CD14-positive monocyte (primary cell): Measurements from ENCODE around the gene TNKS1BP1. TPM values are rescaled to one million over a fixed set of nuclear protein-coding genes. Genes with fewer than 3 reads are reported as not detected.

Source experiments
- DNase-seq, 3 donors: peaks; one replicate each; pipeline ENCODE4 v3.0.0-alpha.2; 2011 to 2022
- H2AFZ ChIP-seq: 2 replicates; pipeline ENCODE4 v1.6.0; 2012; ENCODE audit warnings: mild to moderate bottlenecking, low read depth, low read length, inconsistent platforms; ENCODE audit not compliant: insufficient read depth, poor library complexity, severe bottlenecking
- H3K27ac ChIP-seq, 2 donors: 1 replicate in 1 of 2; 2 replicates in 1 of 2; pipeline ENCODE4 v1.5.1; 2012 to 2013; ENCODE audit warnings: low read length in 2 of 2, control low read depth in 1 of 2, inconsistent platforms in 1 of 2, low read depth in 1 of 2, mild to moderate bottlenecking in 1 of 2
- H3K27me3 ChIP-seq, 2 donors: one replicate each; pipeline versions ENCODE4 v1.6.0 to v1.6.1; 2011 to 2013; ENCODE audit warnings: low read length in 2 of 2; ENCODE audit not compliant: control insufficient read depth in 2 of 2, insufficient read depth in 2 of 2
- H3K36me3 ChIP-seq, 2 donors: replicated peaks in 1 of 2; 1 replicate in 1 of 2; 2 replicates in 1 of 2; pipeline versions ENCODE4 v1.5.1 to v1.6.1; 2012 to 2013; ENCODE audit warnings: low read length in 2 of 2, control low read depth in 1 of 2, inconsistent platforms in 1 of 2, mild to moderate bottlenecking in 1 of 2; ENCODE audit not compliant: insufficient read depth in 2 of 2, control insufficient read depth in 1 of 2
- H3K4me1 ChIP-seq, 2 donors: 1 replicate in 1 of 2; 2 replicates in 1 of 2; pipeline versions ENCODE4 v1.5.1 to v1.6.1; 2012 to 2013; ENCODE audit warnings: low read length in 2 of 2, control low read depth in 1 of 2, inconsistent platforms in 1 of 2, mild to moderate bottlenecking in 1 of 2, moderate library complexity in 1 of 2; ENCODE audit not compliant: insufficient read depth in 2 of 2, control insufficient read depth in 1 of 2
- H3K4me2 ChIP-seq: replicated peaks from 2 replicates; pipeline ENCODE3; 2012; ENCODE audit warnings: low read length, moderate library complexity, mild to moderate bottlenecking; ENCODE audit not compliant: poor library complexity, severe bottlenecking; ENCODE audit errors: extremely low read depth
- H3K4me3 ChIP-seq, 3 experiments: fragments of 200-600 bp in 1 of 3; sonication (generic) in 1 of 3; replicated peaks in 1 of 3; 1 replicate in 2 of 3; 2 replicates in 1 of 3; pipeline ENCODE4 v1.5.1; 2011 to 2013; ENCODE audit warnings: low read length in 3 of 3, mild to moderate bottlenecking in 3 of 3, control low read depth in 2 of 3, low read depth in 2 of 3, inconsistent platforms in 1 of 3, moderate library complexity in 1 of 3
- H3K79me2 ChIP-seq: 2 replicates; pipeline ENCODE4 v1.6.0; 2012; ENCODE audit warnings: mild to moderate bottlenecking, control low read depth, inconsistent platforms, low read length, moderate library complexity; ENCODE audit not compliant: insufficient read depth
- H3K9ac ChIP-seq: 2 replicates; pipeline ENCODE4 v1.6.0; 2017; ENCODE audit warnings: low read length, mild to moderate bottlenecking; ENCODE audit not compliant: insufficient read depth, poor library complexity, severe bottlenecking
- H3K9me3 ChIP-seq, 2 donors: replicated peaks in 1 of 2; 1 replicate in 1 of 2; 2 replicates in 1 of 2; pipeline versions ENCODE4 v1.5.1 to v1.6.1; 2012 to 2013; ENCODE audit warnings: low read length in 2 of 2, control low read depth in 1 of 2; ENCODE audit not compliant: control insufficient read depth in 1 of 2, insufficient read depth in 1 of 2
- H4K20me1 ChIP-seq: 2 replicates; pipeline ENCODE4 v1.6.0; 2012; ENCODE audit warnings: mild to moderate bottlenecking, low read length, control low read depth, moderate library complexity; ENCODE audit not compliant: insufficient read depth
- H3K27ac Mint-ChIP-seq, 7 donors: one replicate each; pipeline ENCODE4 v1.8.0; 2020; ENCODE audit warnings: mild to moderate bottlenecking in 7 of 7, mixed read lengths in 7 of 7, moderate library complexity in 6 of 7, inconsistent platforms in 2 of 7
- H3K27me3 Mint-ChIP-seq, 3 donors: one replicate each; pipeline ENCODE4 v1.8.0; 2021 to 2022; ENCODE audit warnings: low read depth in 3 of 3, mild to moderate bottlenecking in 3 of 3, mixed read lengths in 3 of 3, moderate library complexity in 3 of 3, inconsistent platforms in 1 of 3
- H3K36me3 Mint-ChIP-seq, 2 donors: one replicate each; pipeline ENCODE4 v1.8.0; 2020; ENCODE audit warnings: mixed read lengths in 2 of 2, inconsistent platforms in 1 of 2, mild to moderate bottlenecking in 1 of 2
- H3K4me1 Mint-ChIP-seq: one replicate; pipeline ENCODE4 v1.8.0; 2020; ENCODE audit warnings: mild to moderate bottlenecking, mixed read lengths
- H3K4me3 Mint-ChIP-seq, 2 donors: one replicate each; pipeline ENCODE4 v1.8.0; 2020; ENCODE audit warnings: mild to moderate bottlenecking in 2 of 2, mixed read lengths in 2 of 2, moderate library complexity in 1 of 2
- H3K9me3 Mint-ChIP-seq, 7 donors: one replicate each; pipeline ENCODE4 v1.8.0; 2020 to 2022; ENCODE audit warnings: mixed read lengths in 7 of 7, mild to moderate bottlenecking in 6 of 7, moderate library complexity in 6 of 7, inconsistent platforms in 2 of 7
- CTCF ChIP-seq: fragments of 200-600 bp; IDR thresholded peaks from one replicate; pipeline ENCODE4 v1.8.0; 2022; ENCODE audit warnings: antibody characterized with exemption, mild to moderate bottlenecking
- WGBS: methylation state at CpG from one replicate; pipeline ENCODE4 v1.1.5; 2013; ENCODE audit warnings: missing lambda C conversion rate; ENCODE audit not compliant: insufficient coverage; 5-methylcytosine and 5-hydroxymethylcytosine counted together
- intact Hi-C, 2 donors: fragments of 100-400 bp; cut with micrococcal nuclease; formaldehyde crosslinking; loops; one replicate each; pipeline versions ENCODE4 v1.15.0 to v1.15.1; 2023
- polyA plus RNA-seq, 3 donors: library from polyadenylated mRNA; depleted of rRNA in 1 of 3; unstranded in 2 of 3; stranded (reverse) in 1 of 3; fragments of 300-500 nt in 2 of 3; fragments of >200 nt in 1 of 3; fragmentation: Illumina TruSeq in 2 of 3; gene quantifications; 1 replicate in 2 of 3; 2 replicates in 1 of 3; pipeline ENCODE4 v1.2.3, GENCODE V29; 2012 to 2021

TNKS1BP1 gene
- polyA plus RNA-seq, 3 donors = 0.29 to 1.2 (median 0.50) TPM

GRCh38 chr11:57310091-57310490, 14.7 kb downstream of the TNKS1BP1 start:
- no peak overlapping the region for H3K4me3 Mint-ChIP-seq

More at GRCh38 chr11:57310091-57310490, 14.7 kb downstream of the TNKS1BP1 start:
- no peaks in the 10 kb centered on the region for H3K9me3 ChIP-seq
- Mint-ChIP-seq H3K36me3 (peaks cover 0 to 2% of the 10 kb centered on the region in 2 donors), H3K27ac (peak overlapping the region in 1 of 7 donors; percentile 64), H3K4me1 (peaks cover 30% of the 10 kb centered on the region), H3K27me3 (peaks cover 4 to 10% (median 8%) of the 10 kb centered on the region in 3 donors), H3K9me3 (no peaks in the 10 kb centered on the region)
- no peak overlapping the region for H3K4me2 ChIP-seq
- no peaks in the 10 kb centered on the region for H4K20me1 ChIP-seq
- H3K4me3 ChIP-seq = no peak overlapping the region
- no peak overlapping the region for H3K9ac ChIP-seq
- no peaks in the 10 kb centered on the region for H3K79me2 ChIP-seq
- no peak for TF ChIP-seq CTCF
- no peaks in the 10 kb centered on the region for H3K36me3 ChIP-seq
- H3K27ac ChIP-seq = no peak overlapping the region
- no peak overlapping the region for H2AFZ ChIP-seq
- DNase-seq = no peak
- H3K4me1 ChIP-seq = peaks cover 19 to 22% of the 10 kb centered on the region in 2 donors
- 99% methylated on average over 6 of the region's 6 CpGs for WGBS
- intact Hi-C loops = no loop called here
- H3K27me3 ChIP-seq = no peaks in the 10 kb centered on the region
